ENCODE measurements around the gene PELI3. TPM values are rescaled to one million over a fixed set of nuclear protein-coding genes. Genes with fewer than 3 reads are reported as not detected.

PELI3 gene
- total and polyA plus RNA-seq, 3 experiments from 2014 or later: 5.3 to 7.0 (median 6.6) TPM

GRCh38 chr11:66524304-66525040 lies 57.8 kb downstream of the PELI3 start:
- Mint-ChIP-seq H3K4me1 (no peaks in the 10 kb centered on the region), H3K36me3 (peaks cover 6 to 66% (median 21%) of the 10 kb centered on the region in 3 donors), H3K27ac (peak overlapping the region in 1 of 8 donors; percentile 10), H3K27me3 (no peaks in the 10 kb centered on the region), H3K4me3 (no peak overlapping the region), H3K9me3 (no peaks in the 10 kb centered on the region)
- POLR2A ChIA-PET: interaction anchor here (0.6 kb wide), 1 partner anchor 17 kb away, joined by 3 read pairs; no protein-coding TSS in a partner anchor
- Histone ChIP-seq H3K9me3 (ENCODE audit: low read length) (no peaks in the 10 kb centered on the region), H3K4me3 (ENCODE audit: low read length) (no peak overlapping the region), H3K27me3 (ENCODE audit: insufficient read depth, low read length, poor library complexity, severe bottlenecking) (no peaks in the 10 kb centered on the region), H3K27ac (ENCODE audit: low read depth, low read length) (no peak overlapping the region), H3K4me1 (ENCODE audit: insufficient read depth, low read length) (no peaks in the 10 kb centered on the region), H3K36me3 (ENCODE audit: insufficient read depth, low read length) (peaks cover 8% of the 10 kb centered on the region)
- CTCF ChIA-PET: no interaction called here
- no peak for DNase-seq

Other genes with a start within 250 kb of the PELI3 start
- gene KLC2, start 209.2 kb upstream of the PELI3 start, total RNA-seq: 10 to 100 TPM; 61.6 to 65.9 TPM
- gene KLC2, start 209.2 kb upstream of the PELI3 start, polyA plus RNA-seq: 11.9 TPM
- gene RAB1B, start 198.3 kb upstream of the PELI3 start, total RNA-seq: 100 to 1,000 TPM; 119 to 125 TPM
- gene RAB1B, start 198.3 kb upstream of the PELI3 start, polyA plus RNA-seq: 18.6 TPM
- 1 to 10 TPM; 2.7 to 2.8 TPM for gene CNIH2, start 188.7 kb upstream of the PELI3 start, total RNA-seq
- not detected for gene CNIH2, start 188.7 kb upstream of the PELI3 start, polyA plus RNA-seq
- 10 to 100 TPM; 96.5 to 97.3 TPM for gene YIF1A, start 177.8 kb upstream of the PELI3 start, total RNA-seq
- 61.7 TPM for gene YIF1A, start 177.8 kb upstream of the PELI3 start, polyA plus RNA-seq
- not detected for gene TMEM151A, start 175.0 kb upstream of the PELI3 start, total RNA-seq
- gene TMEM151A, start 175.0 kb upstream of the PELI3 start, polyA plus RNA-seq: not detected
- 1 to 10 TPM; 2.9 to 3.1 TPM for gene CD248, start 149.9 kb upstream of the PELI3 start, total RNA-seq
- 18.9 TPM for gene CD248, start 149.9 kb upstream of the PELI3 start, polyA plus RNA-seq
- gene RIN1, start 130.5 kb upstream of the PELI3 start, total RNA-seq: 1 to 10 TPM; 1.5 to 1.7 TPM
- gene RIN1, start 130.5 kb upstream of the PELI3 start, polyA plus RNA-seq: 2.3 TPM
- gene BRMS1, start 121.8 kb upstream of the PELI3 start, total RNA-seq: 10 to 100 TPM; 66.1 to 66.5 TPM
- 76.4 TPM for gene BRMS1, start 121.8 kb upstream of the PELI3 start, polyA plus RNA-seq
- gene B4GAT1, start 119.3 kb upstream of the PELI3 start, total RNA-seq: 10 to 100 TPM; 11.1 to 13.0 TPM
- 13.3 TPM for gene B4GAT1, start 119.3 kb upstream of the PELI3 start, polyA plus RNA-seq
- gene SLC29A2, start 95.1 kb upstream of the PELI3 start, total RNA-seq: 1 to 10 TPM; 7.9 to 8.5 TPM
- gene SLC29A2, start 95.1 kb upstream of the PELI3 start, polyA plus RNA-seq: 1.9 TPM
- not detected for gene NPAS4, start 45.9 kb upstream of the PELI3 start, total RNA-seq
- gene NPAS4, start 45.9 kb upstream of the PELI3 start, polyA plus RNA-seq: not detected
- 100 to 1,000 TPM; 148 to 152 TPM for gene MRPL11, start 28.1 kb upstream of the PELI3 start, total RNA-seq
- gene MRPL11, start 28.1 kb upstream of the PELI3 start, polyA plus RNA-seq: 86.9 TPM
- gene DPP3, start 13.5 kb downstream of the PELI3 start, total RNA-seq: 10 to 100 TPM; 67.7 to 80.1 TPM
- gene DPP3, start 13.5 kb downstream of the PELI3 start, polyA plus RNA-seq: 32.5 TPM
- 10 to 100 TPM; 17.7 to 21.2 TPM for gene BBS1, start 43.7 kb downstream of the PELI3 start, total RNA-seq
- 15.6 TPM for gene BBS1, start 43.7 kb downstream of the PELI3 start, polyA plus RNA-seq
- gene ZDHHC24, start 79.1 kb downstream of the PELI3 start, total RNA-seq: 10 to 100 TPM; 16.6 to 17.1 TPM
- 21.5 TPM for gene ZDHHC24, start 79.1 kb downstream of the PELI3 start, polyA plus RNA-seq
- under 1 TPM; 0.31 to 0.33 TPM for gene ACTN3, start 80.0 kb downstream of the PELI3 start, total RNA-seq
- not detected for gene ACTN3, start 80.0 kb downstream of the PELI3 start, polyA plus RNA-seq
- 1 to 10 TPM; 5.6 to 6.0 TPM for gene CTSF, start 101.7 kb downstream of the PELI3 start, total RNA-seq
- 20.6 TPM for gene CTSF, start 101.7 kb downstream of the PELI3 start, polyA plus RNA-seq
- gene CCDC87, start 126.2 kb downstream of the PELI3 start, total RNA-seq: under 1 TPM; 0.20 to 0.27 TPM
- gene CCDC87, start 126.2 kb downstream of the PELI3 start, polyA plus RNA-seq: not detected
- 10 to 100 TPM; 24.1 to 25.7 TPM for gene CCS, start 126.3 kb downstream of the PELI3 start, total RNA-seq
- gene CCS, start 126.3 kb downstream of the PELI3 start, polyA plus RNA-seq: 41.1 TPM
- gene RBM14, start 149.7 kb downstream of the PELI3 start, total RNA-seq: 100 to 1,000 TPM; 152 to 165 TPM
- 87.9 TPM for gene RBM14, start 149.7 kb downstream of the PELI3 start, polyA plus RNA-seq
- 100 to 1,000 TPM; 115 to 124 TPM for gene RBM4, start 171.8 kb downstream of the PELI3 start, total RNA-seq
- gene RBM4, start 171.8 kb downstream of the PELI3 start, polyA plus RNA-seq: 224 TPM
- 10 to 100 TPM; 19.5 to 20.0 TPM for gene RBM4B, start 211.0 kb downstream of the PELI3 start, total RNA-seq
- gene RBM4B, start 211.0 kb downstream of the PELI3 start, polyA plus RNA-seq: 13.1 TPM

Measured in CD8-positive, alpha-beta memory T cell (primary cell).